ENCODE data around the gene METRNL. TPM values are rescaled to one million over a fixed set of nuclear protein-coding genes. Genes with fewer than 3 reads are reported as not detected.
"Not testable (repeated sequence)": the region's sequence is repeated elsewhere in the genome, so short reads cannot be mapped to it uniquely, and the experiment has no call there.

METRNL gene, protein sequence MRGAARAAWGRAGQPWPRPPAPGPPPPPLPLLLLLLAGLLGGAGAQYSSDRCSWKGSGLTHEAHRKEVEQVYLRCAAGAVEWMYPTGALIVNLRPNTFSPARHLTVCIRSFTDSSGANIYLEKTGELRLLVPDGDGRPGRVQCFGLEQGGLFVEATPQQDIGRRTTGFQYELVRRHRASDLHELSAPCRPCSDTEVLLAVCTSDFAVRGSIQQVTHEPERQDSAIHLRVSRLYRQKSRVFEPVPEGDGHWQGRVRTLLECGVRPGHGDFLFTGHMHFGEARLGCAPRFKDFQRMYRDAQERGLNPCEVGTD
- total RNA-seq: 59.8 TPM
- long read RNA-seq, transcript METRNL-201 (4 exons, 1,605 nt): major isoform, 69 of 91 reads
- long read RNA-seq, transcript METRNL-203 (3 exons, 1,900 nt): minor isoform, 8 of 91 reads
- long read RNA-seq, partial matches to known transcripts: 0 of 91 reads
- long read RNA-seq, other reads (novel, unspliced or antisense): 13 of 91 reads

DNA sequence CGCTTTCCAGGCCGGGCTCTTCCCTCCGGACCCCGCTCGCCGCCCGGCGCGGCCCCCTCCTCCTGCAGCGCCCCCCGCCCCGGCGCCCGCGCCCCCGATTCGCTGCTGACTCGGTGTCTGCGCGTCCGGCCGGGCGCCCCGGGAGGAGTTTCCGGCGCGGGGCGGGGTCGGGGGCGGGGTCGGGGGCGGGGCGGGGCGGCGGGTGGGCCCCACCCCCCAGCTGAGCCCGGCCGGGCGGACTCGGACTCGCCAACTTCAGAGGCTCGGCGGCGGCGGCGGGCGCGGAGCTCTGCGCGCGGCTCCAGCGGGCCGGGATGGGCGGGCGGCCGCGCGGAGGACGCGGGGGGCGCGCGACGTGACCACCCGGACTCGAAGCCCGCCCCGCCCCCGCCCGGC is at the start of gene METRNL:
Gene METRNL, plus strand, starts transcription at position 258 of the 396 bp plus-strand sequence. CDS start 207 bp downstream, outside the sequence.
- DNase-seq (peak; percentile 87), ATAC-seq (peak; percentile 61 to 65)
- peak within 1 kb of the TSS; percentile 84 for H3K27ac ChIP-seq
- peaks cover 41% of the 10 kb centered on the region for H3K4me1 ChIP-seq
- intact Hi-C loops (cut with DNase I): no loop called here
- peak within 1 kb of the TSS; percentile 72 for H3K4me3 ChIP-seq
- H3K9me3 ChIP-seq: no peaks in the 10 kb centered on the region
- no peaks in the 10 kb centered on the region for H3K27me3 ChIP-seq (ENCODE audit: low read depth)
- H3K36me3 ChIP-seq: no peaks in the 10 kb centered on the region
- TF ChIP-seq, protein P1, sequence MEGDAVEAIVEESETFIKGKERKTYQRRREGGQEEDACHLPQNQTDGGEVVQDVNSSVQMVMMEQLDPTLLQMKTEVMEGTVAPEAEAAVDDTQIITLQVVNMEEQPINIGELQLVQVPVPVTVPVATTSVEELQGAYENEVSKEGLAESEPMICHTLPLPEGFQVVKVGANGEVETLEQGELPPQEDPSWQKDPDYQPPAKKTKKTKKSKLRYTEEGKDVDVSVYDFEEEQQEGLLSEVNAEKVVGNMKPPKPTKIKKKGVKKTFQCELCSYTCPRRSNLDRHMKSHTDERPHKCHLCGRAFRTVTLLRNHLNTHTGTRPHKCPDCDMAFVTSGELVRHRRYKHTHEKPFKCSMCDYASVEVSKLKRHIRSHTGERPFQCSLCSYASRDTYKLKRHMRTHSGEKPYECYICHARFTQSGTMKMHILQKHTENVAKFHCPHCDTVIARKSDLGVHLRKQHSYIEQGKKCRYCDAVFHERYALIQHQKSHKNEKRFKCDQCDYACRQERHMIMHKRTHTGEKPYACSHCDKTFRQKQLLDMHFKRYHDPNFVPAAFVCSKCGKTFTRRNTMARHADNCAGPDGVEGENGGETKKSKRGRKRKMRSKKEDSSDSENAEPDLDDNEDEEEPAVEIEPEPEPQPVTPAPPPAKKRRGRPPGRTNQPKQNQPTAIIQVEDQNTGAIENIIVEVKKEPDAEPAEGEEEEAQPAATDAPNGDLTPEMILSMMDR (IDR thresholded peaks at IDR 0.05): no peak

DNA sequence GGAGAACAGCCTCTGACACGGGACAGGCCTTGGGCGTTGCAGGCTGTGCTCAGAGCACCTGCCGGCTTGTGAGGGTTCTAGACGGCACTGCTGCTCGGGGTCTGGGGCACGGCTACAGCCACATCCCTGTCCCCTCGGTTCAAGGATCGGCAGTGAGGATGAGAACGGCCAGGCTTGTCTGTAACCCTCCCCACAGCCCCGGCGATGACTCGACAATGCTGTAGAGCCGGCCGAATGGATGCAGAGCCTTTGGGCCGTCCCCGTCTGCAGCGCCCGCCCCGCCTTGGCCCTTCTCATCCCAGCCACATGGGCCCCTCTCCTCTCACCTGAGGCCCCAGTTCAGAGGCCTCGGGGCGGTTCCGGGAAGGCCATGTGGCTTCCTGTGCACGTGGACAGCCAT is 49.0 kb upstream of the METRNL start:
- Histone ChIP-seq H3K36me3 (no peaks in the 10 kb centered on the region), H3K4me1 (no peaks in the 10 kb centered on the region), H3K9me3 (no peaks in the 10 kb centered on the region), H3K27me3 (ENCODE audit: low read depth) (no peaks in the 10 kb centered on the region), H3K4me3 (no peak overlapping the region), H3K27ac (no peak overlapping the region)
- ATAC-seq (no peak), DNase-seq (no peak)
- TF ChIP-seq, protein P1 (IDR thresholded peaks at IDR 0.05): no peak
- intact Hi-C loops (cut with DNase I): no loop called here

DNA sequence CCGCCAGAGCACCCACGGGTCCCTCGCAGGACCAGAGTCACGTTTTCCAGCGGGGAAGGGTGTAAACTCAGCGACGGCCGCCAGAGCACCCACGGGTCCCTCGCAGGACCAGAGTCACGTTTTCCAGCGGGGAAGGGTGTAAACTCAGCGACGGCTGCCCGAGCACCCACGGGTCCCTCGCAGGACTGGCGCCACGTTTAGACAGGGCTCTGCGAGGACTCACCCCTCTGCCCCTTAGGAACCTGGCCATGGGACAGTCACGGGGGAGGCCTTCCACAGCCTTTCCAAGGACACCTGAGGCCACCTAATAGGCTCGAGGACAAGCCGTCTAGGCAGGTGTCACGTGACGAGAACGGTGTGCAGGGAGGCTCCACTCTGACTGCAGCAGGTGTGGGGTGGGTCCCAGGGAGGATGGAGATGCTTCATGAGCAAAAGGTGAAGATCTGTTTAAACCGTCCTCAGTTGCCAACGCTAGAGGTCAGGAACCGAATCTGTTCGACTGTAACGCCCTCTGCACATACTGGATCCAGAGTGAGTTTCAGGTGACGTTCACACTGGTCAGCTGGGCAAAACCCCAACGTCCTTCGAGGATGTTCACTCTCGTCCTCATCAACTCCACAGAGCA is 48.0 kb upstream of the METRNL start:
- H3K4me3 ChIP-seq: no peak overlapping the region
- peaks cover under 1% of the 10 kb centered on the region for H3K36me3 ChIP-seq

DNA sequence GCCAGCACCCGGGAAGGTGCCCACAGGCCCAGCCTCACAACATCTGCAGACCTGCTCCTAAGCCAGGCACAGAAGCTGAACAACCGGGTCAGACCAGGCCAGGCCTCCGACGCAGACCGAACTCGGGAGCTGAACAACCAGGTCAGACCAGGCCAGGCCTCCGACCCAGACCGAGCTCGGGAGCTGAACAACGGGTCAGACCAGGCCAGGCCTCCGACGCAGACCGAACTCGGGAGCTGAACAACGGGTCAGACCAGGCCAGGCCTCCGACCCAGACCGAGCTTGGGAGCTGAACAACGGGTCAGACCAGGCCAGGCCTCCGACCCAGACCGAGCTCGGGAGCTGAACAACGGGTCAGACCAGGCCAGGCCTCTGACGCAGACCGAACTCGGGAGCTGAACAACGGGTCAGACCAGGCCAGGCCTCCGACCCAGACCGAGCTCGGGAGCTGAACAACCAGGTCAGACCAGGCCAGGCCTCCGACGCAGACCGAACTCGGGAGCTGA is 47.4 kb upstream of the METRNL start:
- DNase-seq; H3K27ac ChIP-seq; ATAC-seq; H3K4me3 ChIP-seq; H3K27me3 ChIP-seq (ENCODE audit: low read depth); H3K4me1 ChIP-seq; intact Hi-C loops (cut with DNase I); H3K9me3 ChIP-seq; H3K36me3 ChIP-seq: not testable (repeated sequence)

More for the DNA sequence above, 48.0 kb upstream of the METRNL start:
- Histone ChIP-seq H3K9me3 (no peaks in the 10 kb centered on the region), H3K4me1 (no peaks in the 10 kb centered on the region), H3K27ac (no peak overlapping the region), H3K27me3 (ENCODE audit: low read depth) (no peaks in the 10 kb centered on the region)
- DNase-seq (no peak), ATAC-seq (no peak)
- intact Hi-C loops (cut with DNase I): no loop called here
- TF ChIP-seq, protein P1 (IDR thresholded peaks at IDR 0.05): no peak

DNA sequence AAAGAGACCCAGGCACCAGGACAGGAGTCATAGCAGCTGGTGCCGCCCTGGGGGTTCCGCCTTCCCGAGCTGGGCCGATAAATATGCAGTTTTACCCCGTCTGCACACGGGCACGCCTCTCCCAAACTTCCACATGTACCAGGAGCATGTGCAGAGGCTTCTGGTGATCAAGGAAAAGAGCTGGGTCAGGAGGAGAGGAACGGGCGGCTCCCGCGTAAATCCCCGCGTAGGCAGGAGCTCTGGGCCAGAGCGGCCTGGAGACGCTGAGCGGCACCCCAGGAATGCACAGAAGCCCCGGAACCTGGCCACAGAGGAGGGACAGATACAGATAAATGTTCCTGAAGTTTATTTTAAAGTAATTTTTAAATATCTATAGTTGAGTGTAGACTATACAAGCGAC is 46.6 kb upstream of the METRNL start:
- Histone ChIP-seq H3K27ac (no peak overlapping the region), H3K4me1 (no peaks in the 10 kb centered on the region), H3K4me3 (no peak overlapping the region), H3K9me3 (no peaks in the 10 kb centered on the region), H3K27me3 (ENCODE audit: low read depth) (no peaks in the 10 kb centered on the region), H3K36me3 (peaks cover 13% of the 10 kb centered on the region)
- ATAC-seq (no peak), DNase-seq (no peak)
- intact Hi-C loops (cut with DNase I): no loop called here
- TF ChIP-seq, protein P1 (IDR thresholded peaks at IDR 0.05): no peak

DNA sequence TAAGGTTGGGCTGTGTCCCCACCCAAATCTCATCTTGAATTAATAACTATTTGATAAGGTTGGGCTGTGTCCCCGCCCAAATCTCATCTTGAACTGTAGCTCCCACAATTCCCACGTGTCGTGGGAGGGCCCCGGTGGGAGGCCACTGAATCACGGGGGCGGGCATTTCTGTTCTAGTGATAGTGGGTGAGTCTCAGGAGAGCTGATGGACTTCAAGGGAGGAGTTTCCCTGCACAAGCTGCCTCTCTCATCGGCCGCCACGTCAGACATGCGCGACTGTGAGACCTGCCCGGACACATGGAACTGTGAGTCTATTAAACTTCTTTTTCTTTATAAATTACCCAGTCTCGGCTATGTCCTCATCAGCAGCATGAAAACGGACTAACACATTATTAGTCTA is 44.9 kb upstream of the METRNL start:
- H3K4me3 ChIP-seq: no peak overlapping the region
- DNase-seq: no peak
- TF ChIP-seq, protein P1 (IDR thresholded peaks at IDR 0.05): no peak
- ATAC-seq: no peak
- H3K27ac ChIP-seq: no peak overlapping the region
- no peaks in the 10 kb centered on the region for H3K27me3 ChIP-seq (ENCODE audit: low read depth)
- intact Hi-C loops (cut with DNase I): no loop called here
- H3K9me3 ChIP-seq: no peaks in the 10 kb centered on the region
- peaks cover 13% of the 10 kb centered on the region for H3K36me3 ChIP-seq
- no peaks in the 10 kb centered on the region for H3K4me1 ChIP-seq

Data from lower lobe of right lung (tissue), 2 donors.